Measurements from ENCODE around the gene EFCAB6. TPM values are rescaled to one million over a fixed set of nuclear protein-coding genes. Genes with fewer than 3 reads are reported as not detected.

Gene EFCAB6, protein sequence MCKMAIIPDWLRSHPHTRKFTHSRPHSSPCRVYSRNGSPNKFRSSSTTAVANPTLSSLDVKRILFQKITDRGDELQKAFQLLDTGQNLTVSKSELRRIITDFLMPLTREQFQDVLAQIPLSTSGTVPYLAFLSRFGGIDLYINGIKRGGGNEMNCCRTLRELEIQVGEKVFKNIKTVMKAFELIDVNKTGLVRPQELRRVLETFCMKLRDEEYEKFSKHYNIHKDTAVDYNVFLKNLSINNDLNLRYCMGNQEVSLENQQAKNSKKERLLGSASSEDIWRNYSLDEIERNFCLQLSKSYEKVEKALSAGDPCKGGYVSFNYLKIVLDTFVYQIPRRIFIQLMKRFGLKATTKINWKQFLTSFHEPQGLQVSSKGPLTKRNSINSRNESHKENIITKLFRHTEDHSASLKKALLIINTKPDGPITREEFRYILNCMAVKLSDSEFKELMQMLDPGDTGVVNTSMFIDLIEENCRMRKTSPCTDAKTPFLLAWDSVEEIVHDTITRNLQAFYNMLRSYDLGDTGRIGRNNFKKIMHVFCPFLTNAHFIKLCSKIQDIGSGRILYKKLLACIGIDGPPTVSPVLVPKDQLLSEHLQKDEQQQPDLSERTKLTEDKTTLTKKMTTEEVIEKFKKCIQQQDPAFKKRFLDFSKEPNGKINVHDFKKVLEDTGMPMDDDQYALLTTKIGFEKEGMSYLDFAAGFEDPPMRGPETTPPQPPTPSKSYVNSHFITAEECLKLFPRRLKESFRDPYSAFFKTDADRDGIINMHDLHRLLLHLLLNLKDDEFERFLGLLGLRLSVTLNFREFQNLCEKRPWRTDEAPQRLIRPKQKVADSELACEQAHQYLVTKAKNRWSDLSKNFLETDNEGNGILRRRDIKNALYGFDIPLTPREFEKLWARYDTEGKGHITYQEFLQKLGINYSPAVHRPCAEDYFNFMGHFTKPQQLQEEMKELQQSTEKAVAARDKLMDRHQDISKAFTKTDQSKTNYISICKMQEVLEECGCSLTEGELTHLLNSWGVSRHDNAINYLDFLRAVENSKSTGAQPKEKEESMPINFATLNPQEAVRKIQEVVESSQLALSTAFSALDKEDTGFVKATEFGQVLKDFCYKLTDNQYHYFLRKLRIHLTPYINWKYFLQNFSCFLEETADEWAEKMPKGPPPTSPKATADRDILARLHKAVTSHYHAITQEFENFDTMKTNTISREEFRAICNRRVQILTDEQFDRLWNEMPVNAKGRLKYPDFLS (N-terminal part only)
- 2.1 TPM for total RNA-seq

DNA sequence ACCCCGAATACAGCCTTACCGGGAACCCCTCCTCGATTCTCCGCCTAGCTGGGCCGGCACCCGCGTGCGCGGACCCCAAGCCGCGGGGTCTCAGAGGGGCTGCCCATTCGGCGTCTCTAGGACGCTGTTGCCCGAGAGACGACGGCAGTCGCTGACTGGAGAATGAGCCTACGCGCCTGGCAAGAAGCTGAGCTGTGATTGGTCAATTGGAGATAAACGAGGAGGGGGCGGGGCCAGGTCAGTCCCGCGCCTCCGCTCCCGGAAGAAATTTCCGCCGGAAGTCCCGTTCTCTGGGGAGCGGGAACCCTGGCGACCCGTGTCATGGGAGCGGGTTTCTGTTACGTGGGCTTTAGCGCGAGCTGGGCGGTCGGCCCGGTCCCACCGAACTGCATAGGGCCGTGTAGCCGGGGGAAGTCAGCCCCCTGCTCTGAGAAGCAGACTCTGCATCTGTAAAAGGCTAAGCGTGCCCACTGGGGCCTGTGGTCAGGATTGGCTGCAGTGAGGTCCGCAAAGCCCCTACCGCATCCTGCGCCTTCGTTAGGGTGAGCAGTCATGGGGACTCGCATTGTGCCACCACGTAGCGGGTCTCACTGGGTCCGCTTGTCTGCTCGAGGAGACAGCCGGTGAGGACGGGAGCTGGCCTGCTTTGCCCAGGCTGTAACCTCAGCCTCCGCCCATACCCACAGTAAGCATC, at the start of gene EFCAB6:
EFCAB6 (minus strand) TSS at position 157 of the 694 bp plus-strand sequence. CDS start 29,987 bp downstream, outside the sequence.
- DNase-seq, result peak; percentile 92

DNA sequence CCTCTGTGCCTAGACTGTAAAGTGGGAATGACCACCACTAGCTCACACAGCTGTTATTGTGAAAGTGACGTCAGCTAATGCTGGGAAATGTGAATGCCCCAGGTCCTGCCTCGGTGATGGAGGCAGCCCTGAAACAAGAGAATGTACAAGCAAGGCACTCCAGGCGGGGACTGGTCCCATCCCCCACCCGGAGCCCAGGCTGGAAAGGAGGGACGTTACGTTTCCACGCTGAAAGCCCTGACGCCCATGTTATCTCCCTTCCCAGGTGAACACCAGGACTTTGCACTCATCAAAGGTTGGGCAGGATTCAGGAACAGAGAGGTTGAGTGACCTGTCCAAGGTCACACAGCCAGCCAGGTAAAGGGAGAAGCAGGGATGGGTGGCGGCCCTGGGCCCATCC, 49.4 kb upstream of the EFCAB6 start:
- DNase-seq, result no peak

DNA sequence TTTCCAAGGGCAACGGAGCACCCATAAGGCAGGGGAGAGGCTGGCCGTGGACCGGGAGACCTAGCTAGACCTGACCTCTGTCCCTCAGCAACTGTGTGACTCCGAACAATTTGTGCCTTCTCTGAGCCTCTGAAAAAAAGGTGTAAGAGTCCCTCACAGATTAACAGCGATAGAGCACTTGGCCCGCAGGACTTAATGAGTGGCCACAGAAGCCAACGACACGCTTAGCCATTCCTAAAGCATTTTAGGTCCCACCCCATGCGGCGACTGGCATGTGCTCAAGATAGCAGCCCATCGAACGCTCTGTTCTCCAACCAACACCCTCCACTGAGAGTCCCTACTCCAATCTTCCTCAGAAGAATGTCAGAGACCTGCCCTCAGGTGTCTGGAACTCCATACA, 48.7 kb upstream of the EFCAB6 start:
- no peak for DNase-seq

DNA sequence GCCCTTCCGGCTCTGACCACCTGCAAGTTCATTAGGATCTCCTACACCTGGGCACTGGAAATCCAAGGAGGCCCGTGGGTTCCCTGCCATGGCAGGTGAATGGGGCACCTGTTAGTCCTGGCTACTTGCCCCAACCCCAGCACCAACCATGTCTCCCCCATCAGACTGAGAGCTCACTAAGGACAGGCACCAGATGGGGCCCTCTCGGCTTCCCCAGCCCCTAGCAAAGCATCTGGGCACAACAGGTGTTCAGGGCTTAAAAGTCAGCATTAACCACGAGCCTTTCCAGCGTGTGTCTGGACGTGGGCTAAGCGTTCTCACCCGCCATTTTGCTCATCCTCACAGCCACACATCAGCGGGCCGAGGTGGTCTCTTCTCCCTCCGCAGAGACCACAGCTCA, 48.0 kb upstream of the EFCAB6 start:
- DNase-seq, result no peak

DNA sequence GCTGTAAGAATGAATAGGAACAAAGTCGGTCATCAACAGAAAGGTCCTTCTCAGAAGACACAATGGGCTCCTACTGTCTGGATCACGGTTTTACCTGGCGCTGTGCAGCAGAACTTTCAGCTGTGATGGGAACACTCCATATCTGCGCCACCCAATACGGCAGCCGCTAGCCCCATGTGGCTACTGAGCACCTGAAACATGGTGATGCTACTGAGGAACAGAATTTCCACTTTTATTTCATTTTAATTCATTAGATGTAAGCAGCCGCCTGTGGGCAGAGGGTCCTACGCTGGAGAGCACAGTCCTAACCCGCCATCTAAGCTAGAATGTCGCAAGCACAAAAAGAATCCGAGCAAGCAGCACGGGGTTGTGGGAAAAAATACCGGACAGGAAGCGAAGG, 47.5 kb upstream of the EFCAB6 start:
- no peak for DNase-seq

DNA sequence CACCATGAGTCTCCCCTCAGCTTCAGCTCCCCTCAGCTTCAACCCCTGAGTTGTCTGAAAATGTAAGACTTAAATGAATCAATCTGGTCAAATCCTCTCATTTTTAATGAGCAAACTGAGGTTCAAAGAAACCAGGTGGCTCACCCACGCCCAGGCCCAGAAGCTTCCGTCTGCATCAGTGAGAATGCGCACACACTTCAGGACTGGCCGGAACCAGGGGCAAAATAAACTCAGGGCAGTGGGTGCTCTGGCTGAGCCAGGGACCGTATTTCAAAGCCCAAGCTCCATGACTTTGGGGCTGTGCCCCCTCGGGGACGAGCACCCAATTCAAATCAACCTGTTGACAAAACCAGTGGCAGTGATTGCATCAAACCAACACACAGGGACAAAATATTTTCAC, 47.1 kb upstream of the EFCAB6 start:
- no peak for DNase-seq

DNA sequence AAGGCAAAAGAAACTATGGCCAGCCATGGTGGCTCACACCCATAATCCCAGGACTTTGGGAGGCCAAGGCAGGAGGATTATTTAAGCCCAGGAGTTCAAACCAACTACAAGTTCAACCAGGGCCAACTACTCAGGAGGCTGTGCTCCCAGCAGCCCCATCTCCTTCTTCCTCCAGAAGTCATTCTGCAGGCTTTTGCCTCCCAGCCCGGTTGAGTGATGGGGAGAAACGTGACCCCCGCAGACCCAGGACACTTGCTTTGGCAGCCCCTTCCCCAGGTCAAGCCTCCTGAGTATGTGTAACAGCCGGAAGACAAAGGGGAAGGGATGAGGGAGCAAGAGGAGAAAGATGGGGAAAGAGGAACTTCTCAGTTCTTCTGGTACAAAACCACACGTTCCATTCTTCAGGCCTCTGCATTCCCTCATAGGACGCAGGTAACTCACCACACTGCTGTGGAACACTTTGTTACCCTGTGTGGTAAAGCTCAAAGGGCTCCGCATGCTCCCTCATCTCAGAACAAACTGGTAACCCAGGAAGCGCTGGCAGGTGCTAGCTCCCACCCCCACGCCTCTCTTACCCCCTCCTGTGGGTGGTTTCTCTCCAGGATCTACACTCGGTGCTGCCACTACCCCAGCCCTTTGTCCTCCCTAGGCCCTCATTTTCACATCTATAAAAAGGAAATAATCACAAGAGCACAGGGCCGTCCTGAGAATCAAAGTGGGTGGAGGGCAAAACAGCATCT, 46.2 kb upstream of the EFCAB6 start:
- DNase-seq, result no peak

DNA sequence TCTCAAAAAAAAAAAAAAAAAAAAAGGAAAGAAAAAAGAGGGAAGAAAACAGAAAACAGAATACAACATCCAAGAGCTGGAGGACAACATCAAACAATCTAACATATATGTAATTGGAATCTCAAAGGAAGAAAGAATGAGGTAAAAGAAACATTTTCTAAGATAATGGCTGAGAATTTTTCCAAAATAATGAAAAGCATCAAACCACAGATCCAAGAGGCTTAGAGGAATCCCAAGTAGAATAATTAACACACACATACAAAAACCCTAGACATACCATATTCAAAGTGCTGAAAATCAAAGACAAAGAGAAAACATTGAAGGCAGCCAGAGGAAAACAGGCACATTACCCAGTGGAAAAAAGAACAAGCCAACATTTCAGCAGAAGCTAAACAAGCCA, 45.3 kb upstream of the EFCAB6 start:
- no peak for DNase-seq

DNA sequence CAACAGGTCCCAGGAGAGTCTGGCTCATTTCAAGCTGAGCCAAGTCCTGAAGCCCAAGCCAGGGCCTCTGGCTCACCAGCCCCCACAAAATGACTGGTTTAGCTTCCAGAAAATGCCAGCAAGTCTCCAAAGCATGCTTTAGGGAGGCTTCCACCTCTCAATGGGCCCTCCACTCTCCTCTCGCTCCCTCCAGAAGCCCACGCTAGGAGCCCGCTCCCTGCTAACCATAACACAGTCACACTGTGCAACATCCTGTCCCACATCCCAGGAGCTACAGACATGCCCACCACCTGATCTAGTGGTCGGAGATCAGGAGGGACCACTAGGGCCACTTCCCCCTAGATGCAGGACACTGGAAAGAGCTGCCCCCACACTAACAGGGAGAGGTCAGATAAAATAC, 43.3 kb upstream of the EFCAB6 start:
- no peak for DNase-seq

DNA sequence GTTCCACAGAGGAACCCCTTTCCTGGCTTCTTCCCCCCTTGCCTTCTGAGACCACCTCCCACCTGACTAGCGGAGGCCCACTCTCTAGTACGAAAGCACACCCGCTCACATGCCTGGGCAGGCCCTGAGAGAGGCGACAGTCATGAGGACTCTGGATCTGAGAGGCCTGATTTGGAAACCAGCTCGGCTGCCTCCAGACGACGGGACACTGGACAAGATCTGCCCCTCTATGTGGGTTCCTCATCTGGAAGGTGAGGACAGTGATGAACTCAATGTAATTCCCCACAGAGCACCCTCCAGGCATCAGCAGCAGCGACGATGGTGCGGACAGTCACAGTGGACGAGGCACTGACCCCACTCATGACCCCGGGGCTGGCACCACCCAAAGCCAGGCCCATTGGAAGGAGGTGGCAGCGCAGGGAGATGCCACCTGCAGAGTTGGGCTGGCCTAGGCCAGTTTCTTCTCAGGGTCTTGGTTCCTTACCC, 42.7 kb upstream of the EFCAB6 start:
- no peak for DNase-seq

DNA sequence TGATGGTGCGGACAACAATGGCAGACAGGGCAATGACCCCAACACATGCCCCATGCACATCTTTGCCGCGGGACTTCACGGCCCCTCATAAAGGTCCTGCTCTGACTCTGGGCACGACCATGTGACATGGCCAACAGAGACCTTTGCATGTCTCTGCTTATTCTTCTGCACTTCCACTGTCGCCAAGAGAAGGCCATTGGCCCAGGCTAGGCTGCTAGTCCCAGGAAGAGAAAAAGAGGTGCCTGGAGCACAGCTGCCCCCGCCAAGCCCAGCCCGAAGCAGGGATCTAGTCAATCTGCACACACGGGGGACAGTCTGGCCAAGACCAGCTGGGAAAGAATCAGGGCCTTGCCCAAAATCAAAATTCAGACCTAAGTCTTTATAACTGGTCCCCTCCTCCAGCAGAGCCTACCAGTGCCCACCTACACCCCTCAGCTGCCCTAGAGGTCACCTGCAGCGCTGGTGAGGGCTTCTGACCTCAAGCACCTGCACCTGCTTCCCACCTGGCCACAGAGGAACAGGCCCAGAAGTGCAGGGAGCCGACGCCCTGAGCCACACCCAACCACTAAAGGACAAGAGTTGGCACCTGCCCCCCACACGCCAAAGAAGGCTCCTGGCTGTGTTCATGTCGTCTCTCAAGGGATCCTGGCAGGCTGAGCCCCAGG, 42.1 kb upstream of the EFCAB6 start:
- DNase-seq, result no peak

DNA sequence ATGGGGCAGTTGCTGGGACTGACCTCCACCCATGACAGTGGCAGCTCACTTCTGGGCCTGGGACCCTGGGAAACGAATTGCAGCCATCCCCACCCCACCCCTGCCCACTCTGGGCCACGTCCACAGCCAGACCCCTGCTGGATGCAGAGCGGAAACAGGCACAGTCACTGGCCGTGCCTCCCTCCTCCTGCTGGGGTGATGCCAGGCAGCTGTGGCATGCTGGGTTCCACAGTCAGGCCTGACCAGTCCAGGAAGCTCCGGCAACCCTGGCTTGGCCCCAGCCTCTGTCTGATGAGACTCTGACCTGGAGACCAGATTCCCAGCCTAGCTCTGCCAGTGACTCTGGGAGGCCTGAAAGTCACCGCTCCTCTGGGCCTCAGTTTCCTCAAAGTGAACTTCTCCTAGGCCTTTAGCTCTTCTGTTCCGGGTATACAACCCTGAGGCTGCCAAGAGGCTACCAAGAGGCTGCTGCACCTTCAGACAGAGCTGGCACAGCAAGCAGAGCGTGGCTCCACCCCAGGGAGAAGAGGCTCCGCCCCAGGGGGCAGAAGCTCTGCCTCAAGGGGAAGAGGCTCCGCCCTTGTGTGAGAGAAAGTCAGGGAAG, 41.3 kb upstream of the EFCAB6 start:
- DNase-seq, result no peak

DNA sequence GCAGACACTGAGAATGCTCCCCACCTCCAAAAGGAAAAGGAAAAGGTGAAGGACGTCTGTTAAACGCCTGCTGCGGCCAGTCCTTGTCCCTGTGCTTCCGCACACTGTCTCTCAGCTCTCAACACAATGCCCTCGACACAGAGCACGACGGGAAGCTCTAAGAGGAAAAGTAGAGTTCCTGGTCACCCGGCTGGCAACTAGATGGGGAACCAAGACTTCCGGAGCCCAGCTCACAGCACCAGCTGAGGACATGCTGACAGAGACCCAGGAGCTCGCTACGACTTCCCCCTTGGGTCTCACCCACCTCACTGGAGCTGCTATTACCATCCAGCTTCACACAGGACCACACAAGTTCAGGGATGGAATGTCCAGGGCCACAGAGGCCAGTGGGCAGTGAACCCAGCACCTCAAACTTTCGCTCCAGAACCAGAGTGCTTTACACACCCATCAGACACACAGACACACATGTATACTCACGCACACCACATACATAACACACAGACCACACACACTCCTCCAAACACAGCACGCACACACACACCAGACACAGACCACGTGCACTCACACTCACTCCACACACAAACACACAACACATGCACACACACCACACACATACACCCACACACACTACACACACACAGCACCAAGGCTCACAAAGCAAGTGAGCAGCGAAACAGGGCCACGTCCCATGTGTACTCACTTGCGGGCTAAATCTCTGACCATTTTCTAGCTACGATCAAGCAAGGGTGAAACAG, 40.6 kb upstream of the EFCAB6 start:
- no peak for DNase-seq

DNA sequence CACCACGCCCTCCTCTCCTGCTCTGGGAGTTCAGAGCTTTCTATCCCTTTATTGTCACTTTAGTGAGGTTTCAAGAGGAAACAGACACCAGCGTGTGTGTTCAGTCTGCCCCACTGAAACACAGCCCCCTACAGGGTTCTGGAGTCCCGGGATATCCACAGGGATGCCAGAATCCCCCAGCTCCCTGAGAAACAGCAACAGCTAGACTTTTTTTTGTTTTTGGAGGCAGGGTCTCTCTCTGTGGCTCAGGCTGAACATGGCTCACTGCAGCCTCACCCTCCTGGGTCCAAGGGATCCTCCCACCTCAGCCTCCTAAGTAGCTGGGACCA, 39.8 kb upstream of the EFCAB6 start:
- DNase-seq, result no peak

DNA sequence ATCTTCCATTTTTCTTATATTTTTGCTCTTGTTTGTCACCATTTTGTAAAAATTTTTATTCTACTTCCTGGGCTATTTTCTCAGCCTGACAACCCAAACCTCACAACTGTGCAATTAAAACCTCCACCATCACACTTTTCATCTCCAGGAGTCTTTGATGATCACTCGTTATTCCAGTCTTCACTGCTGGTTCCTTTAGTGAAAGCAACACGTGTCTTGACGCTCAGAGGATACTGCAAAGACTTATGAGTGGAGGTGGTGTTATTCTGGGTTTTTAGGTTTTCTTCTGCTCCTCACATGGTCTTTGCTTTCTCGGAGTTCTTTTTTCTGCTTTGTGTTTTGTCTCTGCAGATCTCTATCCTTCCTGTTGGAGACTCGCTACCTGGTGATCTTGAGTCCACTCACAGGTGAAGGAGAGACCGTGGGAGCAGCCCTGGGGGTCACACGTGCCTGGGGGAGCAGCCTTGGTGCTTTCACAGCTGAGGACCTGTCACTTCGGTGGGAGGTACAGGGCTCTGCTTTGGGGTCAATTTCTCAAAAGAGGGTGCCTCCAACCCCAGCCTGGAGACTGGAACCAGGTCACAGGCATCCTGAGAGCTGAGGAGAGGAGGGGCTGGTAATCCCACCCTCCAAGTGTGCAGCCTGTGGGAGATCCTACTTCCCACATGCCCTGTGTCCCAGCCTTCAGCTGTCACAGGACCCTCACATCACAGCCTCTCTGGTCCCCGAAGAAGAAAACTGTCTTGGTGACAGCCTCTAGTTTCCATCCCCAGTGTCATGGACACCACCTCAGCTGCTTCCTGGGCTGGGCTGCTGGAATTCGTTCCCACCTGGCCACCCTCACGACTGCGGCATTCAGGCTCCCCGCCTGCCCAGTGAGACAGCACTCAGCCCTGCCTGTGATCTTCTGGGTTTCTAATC, 39.2 kb upstream of the EFCAB6 start:
- DNase-seq, result no peak

DNA sequence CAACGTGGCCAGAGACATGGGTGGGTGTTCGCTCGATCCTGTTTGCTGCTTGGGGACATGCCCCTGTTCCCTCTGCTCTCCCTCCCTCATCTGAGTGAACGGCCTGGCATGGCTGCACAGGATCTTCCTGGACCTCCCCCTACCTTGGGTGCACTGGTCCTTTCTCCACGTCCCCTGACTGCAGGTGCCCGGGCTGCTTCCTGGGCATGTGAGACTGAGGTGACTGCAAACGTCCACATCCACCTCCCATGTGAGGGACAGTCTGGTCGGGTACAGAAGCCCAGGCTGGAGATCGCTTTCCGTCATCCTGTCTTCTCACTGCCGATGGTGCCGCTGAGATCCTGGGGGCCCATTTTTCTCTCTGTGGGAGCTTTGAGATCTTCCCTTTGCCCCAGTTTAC, 38.4 kb upstream of the EFCAB6 start:
- no peak for DNase-seq

DNA sequence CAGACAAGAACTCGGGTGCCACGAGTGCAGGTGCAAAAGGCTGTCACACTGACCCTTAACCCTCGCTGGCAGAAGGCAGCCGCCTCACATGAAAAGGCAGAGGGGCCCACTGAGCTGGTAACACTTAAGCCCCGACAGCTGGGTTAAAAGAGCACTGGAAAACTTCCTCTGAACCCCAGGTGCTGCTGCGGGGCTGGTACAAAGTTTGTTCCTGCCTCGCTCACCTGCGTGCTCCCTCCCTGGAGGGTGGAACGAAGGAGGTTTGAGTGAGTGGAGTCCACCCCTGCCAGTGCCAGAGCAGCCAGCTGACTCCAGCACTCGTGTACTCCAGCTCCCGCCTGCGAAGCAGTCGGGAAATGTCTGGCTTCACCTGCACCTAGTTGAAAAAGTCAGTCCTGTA, 37.6 kb upstream of the EFCAB6 start:
- no peak for DNase-seq

Measured in skin of body (tissue), 2 donors.